RKO (cell line): ENCODE results near the gene RAPGEF1.

Experiments used
- DNase-seq: peaks from one replicate; pipeline ENCODE4 v3.0.0-alpha.2; 2016; ENCODE audit warnings: low spot score

The RAPGEF1 gene

GRCh38 chr9:131528886-131529505, 210.9 kb downstream of the RAPGEF1 start:
- DNase-seq, result no peak

GRCh38 chr9:131528186-131528585, 211.7 kb downstream of the RAPGEF1 start:
- no peak for DNase-seq
